ENCODE results near the gene ACOXL. TPM values are rescaled to one million over a fixed set of nuclear protein-coding genes. Genes with fewer than 3 reads are reported as not detected.
"Not testable (repeated sequence)": the region's sequence is repeated elsewhere in the genome, so short reads cannot be mapped to it uniquely, and the experiment has no call there.

ACOXL gene
- total and polyA plus RNA-seq, 3 donors from 2014 or later = 4.9 to 7.9 (median 5.3) TPM

- Histone ChIP-seq H3K27ac (no peak overlapping the region), H3K9me3 (no peaks in the 10 kb centered on the region), H3K4me1 (no peaks in the 10 kb centered on the region), H3K4me3 (no peak overlapping the region), H3K36me3 (ENCODE audit: low read depth, missing control alignments) (no peaks in the 10 kb centered on the region), H3K27me3 (no peaks in the 10 kb centered on the region)
- DNase-seq = no peak
- 85 to 88% methylated on average over 9 to 12 of the region's 12 CpGs for WGBS, 2 donors
- intact Hi-C loops (cut with DNase I; ENCODE audit: low total_unique reads) = no loop called here
- TF ChIP-seq POLR2A (IDR thresholded peaks at IDR 0.05) = no peak
- no peak for TF ChIP-seq CTCF (IDR thresholded peaks at IDR 0.05)
These were observed 309.2 kb downstream of the ACOXL start for GRCh38 chr2:111041398-111042202.

- Histone ChIP-seq H3K4me3 (no peak overlapping the region), H3K36me3 (ENCODE audit: low read depth, missing control alignments) (no peaks in the 10 kb centered on the region), H3K27me3 (no peaks in the 10 kb centered on the region), H3K4me1 (no peaks in the 10 kb centered on the region), H3K27ac (no peak overlapping the region), H3K9me3 (no peaks in the 10 kb centered on the region)
- intact Hi-C loops (cut with DNase I; ENCODE audit: low total_unique reads) = no loop called here
- TF ChIP-seq POLR2A (IDR thresholded peaks at IDR 0.05) (no peak), CTCF (IDR thresholded peaks at IDR 0.05) (no peak)
- 91 to 95% methylated on average over 6 of the region's 6 CpGs for WGBS, 2 donors
- no peak for DNase-seq
These were observed 309.9 kb downstream of the ACOXL start for GRCh38 chr2:111042261-111042660.

GRCh38 chr2:111042772-111043771, 310.7 kb downstream of the ACOXL start:
- Histone ChIP-seq H3K27ac (no peak overlapping the region), H3K27me3 (no peaks in the 10 kb centered on the region), H3K36me3 (ENCODE audit: low read depth, missing control alignments) (no peaks in the 10 kb centered on the region), H3K9me3 (no peaks in the 10 kb centered on the region), H3K4me3 (no peak overlapping the region), H3K4me1 (no peaks in the 10 kb centered on the region)
- no peak for TF ChIP-seq POLR2A (IDR thresholded peaks at IDR 0.05)
- TF ChIP-seq CTCF (IDR thresholded peaks at IDR 0.05) = no peak
- intact Hi-C loops (cut with DNase I; ENCODE audit: low total_unique reads) = no loop called here
- WGBS, 2 donors = 81 to 83% methylated on average over 18 to 20 of the region's 20 CpGs
- DNase-seq = no peak

- Histone ChIP-seq H3K4me1 (no peaks in the 10 kb centered on the region), H3K27ac (no peak overlapping the region), H3K27me3 (no peaks in the 10 kb centered on the region), H3K9me3 (no peaks in the 10 kb centered on the region), H3K36me3 (ENCODE audit: low read depth, missing control alignments) (no peaks in the 10 kb centered on the region), H3K4me3 (no peak overlapping the region)
- TF ChIP-seq CTCF (IDR thresholded peaks at IDR 0.05) (no peak), POLR2A (IDR thresholded peaks at IDR 0.05) (no peak)
- WGBS, 2 donors = 54 to 72% methylated on average over 3 to 4 of the region's 4 CpGs
- DNase-seq = no peak
- intact Hi-C loops (cut with DNase I; ENCODE audit: low total_unique reads) = no loop called here
These were observed 311.7 kb downstream of the ACOXL start for GRCh38 chr2:111044066-111044465.

GRCh38 chr2:111045236-111045635, 312.9 kb downstream of the ACOXL start:
- 94 to 96% methylated on average over 6 of the region's 6 CpGs for WGBS, 2 donors
- H3K4me3 ChIP-seq; H3K9me3 ChIP-seq; H3K4me1 ChIP-seq; H3K27ac ChIP-seq; DNase-seq; intact Hi-C loops (cut with DNase I; ENCODE audit: low total_unique reads); H3K27me3 ChIP-seq; H3K36me3 ChIP-seq (ENCODE audit: low read depth, missing control alignments): not testable (repeated sequence)

Measured in testis (tissue), 3 donors.